Endothelial cell of umbilical vein (primary cell): ENCODE measurements around the gene CARMIL1. TPM values are rescaled to one million over a fixed set of nuclear protein-coding genes. Genes with fewer than 3 reads are reported as not detected.

Experiments used
- BruUV-seq: library from RNA; stranded (reverse); fragments of 400-500 nt; replicated peaks from 2 replicates; lab custom pipeline; 2021; lab: Mats Ljungman, UMichigan
- CTCF ChIA-PET: fragments of 300-600, 350-600 bp; sonication (Branson Sonifier 250); formaldehyde crosslinking; loops from one replicate; lab custom pipeline; 2021; ENCODE audit warnings: antibody characterized with exemption, inconsistent platforms; lab: Charles Lee
- POLR2A ChIA-PET: fragments of 300-600, 350-600 bp; sonication (Branson Sonifier 250); formaldehyde crosslinking; loops from one replicate; lab custom pipeline; 2021; ENCODE audit warnings: antibody characterized with exemption, inconsistent platforms; lab: Charles Lee
- DNase-seq: peaks from one replicate; pipeline ENCODE4 v3.0.0-alpha.2; 2011; ENCODE audit warnings: low read depth, low spot score
- FAIRE-seq: peaks from 2 replicates; lab custom pipeline; 2011; peaks lifted over from hg19 to GRCh38; lab: Jason Lieb, UNC
- H2AFZ ChIP-seq: 2 replicates; pipeline ENCODE4 v1.6.0; 2012; ENCODE audit warnings: low read depth, low read length, control low read depth, inconsistent platforms
- H3K27ac ChIP-seq: 2 replicates; pipeline ENCODE4 v1.5.1; 2011; ENCODE audit warnings: low read depth, mild to moderate bottlenecking, control low read depth, low read length, moderate library complexity; ENCODE audit not compliant: insufficient read depth
- H3K27me3 ChIP-seq, 2 experiments: 2 replicates each; pipeline versions ENCODE4 v1.6.0 to v1.6.1; 2011; ENCODE audit warnings: low read length in 2 of 2, mixed read lengths in 1 of 2; ENCODE audit not compliant: control insufficient read depth in 2 of 2, insufficient read depth in 2 of 2
- H3K36me3 ChIP-seq, 2 experiments: 2 replicates in 1 of 2; 3 replicates in 1 of 2; pipeline ENCODE4 v1.5.1; 2011; ENCODE audit warnings: low read length in 2 of 2, mild to moderate bottlenecking in 1 of 2, moderate library complexity in 1 of 2; ENCODE audit not compliant: control insufficient read depth in 2 of 2, insufficient read depth in 2 of 2; ENCODE audit errors: extremely low read depth in 1 of 2
- H3K4me1 ChIP-seq: 3 replicates; pipeline ENCODE4 v1.5.1; 2011; ENCODE audit warnings: mild to moderate bottlenecking, low read length; ENCODE audit not compliant: control insufficient read depth, insufficient read depth; ENCODE audit errors: extremely low read depth
- H3K4me2 ChIP-seq: 2 replicates; pipeline ENCODE4 v1.6.1; 2011; ENCODE audit warnings: low read length, control low read depth, mixed read lengths; ENCODE audit not compliant: insufficient read depth
- H3K4me3 ChIP-seq, 3 experiments: fragments of 200-600 bp in 1 of 3; sonication (generic), shearing (Covaris generic) in 1 of 3; replicated peaks in 1 of 3; 2 replicates each; pipeline ENCODE4 v1.5.1; 2011 to 2016; ENCODE audit warnings: control low read depth in 3 of 3, low read length in 3 of 3, mild to moderate bottlenecking in 2 of 3, inconsistent platforms in 1 of 3, low read depth in 1 of 3, moderate library complexity in 1 of 3; ENCODE audit not compliant: insufficient read depth in 1 of 3
- H3K79me2 ChIP-seq: 2 replicates; pipeline ENCODE4 v1.6.0; 2012; ENCODE audit warnings: low read length, inconsistent platforms; ENCODE audit not compliant: control insufficient read depth, insufficient read depth
- H3K9ac ChIP-seq: replicated peaks from 2 replicates; pipeline ENCODE3; 2011; ENCODE audit warnings: low read length, control low read depth; ENCODE audit not compliant: insufficient read depth; ENCODE audit errors: extremely low read depth
- H3K9me1 ChIP-seq: replicated peaks from 3 replicates; pipeline ENCODE4 v1.6.0; 2011; ENCODE audit warnings: mild to moderate bottlenecking, low read length; ENCODE audit not compliant: control insufficient read depth, insufficient read depth; ENCODE audit errors: extremely low read depth
- H3K9me3 ChIP-seq: replicated peaks from 2 replicates; pipeline ENCODE4 v1.5.1; 2012; ENCODE audit warnings: low read length, inconsistent platforms; ENCODE audit not compliant: control insufficient read depth, insufficient read depth
- H4K20me1 ChIP-seq: replicated peaks from 2 replicates; pipeline ENCODE3; 2011; ENCODE audit warnings: mild to moderate bottlenecking, low read length; ENCODE audit not compliant: control insufficient read depth, insufficient read depth; ENCODE audit errors: extremely low read depth
- CTCF ChIP-seq, 2 donors: IDR thresholded peaks; 1 replicate in 1 of 2; 2 replicates in 1 of 2; pipeline ENCODE4 v1.5.1; 2011; ENCODE audit warnings: low read length in 2 of 2, mild to moderate bottlenecking in 2 of 2, moderate library complexity in 2 of 2, control low read depth in 1 of 2, inconsistent platforms in 1 of 2, low read depth in 1 of 2; ENCODE audit not compliant: insufficient read depth in 1 of 2; ENCODE audit errors: extremely low read depth in 1 of 2
- EZH2 ChIP-seq: IDR thresholded peaks from 2 replicates; pipeline ENCODE4 v1.6.1; 2012; ENCODE audit warnings: borderline replicate concordance, low read depth, mild to moderate bottlenecking, moderate library complexity, low read length, inconsistent platforms; ENCODE audit not compliant: severe bottlenecking
- FOS ChIP-seq: IDR thresholded peaks from 2 replicates; pipeline ENCODE4 v1.6.1; 2011; ENCODE audit warnings: mild to moderate bottlenecking, low read length, moderate library complexity, borderline replicate concordance; ENCODE audit not compliant: insufficient read depth
- GATA2 ChIP-seq: IDR thresholded peaks from 2 replicates; pipeline ENCODE4 v1.7.0; 2011; ENCODE audit warnings: low read depth, mild to moderate bottlenecking, moderate library complexity, mixed read lengths, low read length; ENCODE audit not compliant: insufficient read length, insufficient read depth
- JUN ChIP-seq: IDR thresholded peaks from 2 replicates; pipeline ENCODE4 v1.6.1; 2011; ENCODE audit warnings: borderline replicate concordance, low read depth; ENCODE audit not compliant: insufficient read length, insufficient read depth
- MAX ChIP-seq: IDR thresholded peaks from 2 replicates; pipeline ENCODE4 v1.6.1; 2011; ENCODE audit not compliant: insufficient read depth, insufficient read length
- MYC ChIP-seq: IDR thresholded peaks from one replicate; pipeline ENCODE4 v1.6.1; 2011; ENCODE audit warnings: mild to moderate bottlenecking, low read depth, low read length
- POLR2A ChIP-seq: IDR thresholded peaks from 2 replicates; pipeline ENCODE4 v1.6.1; 2012; ENCODE audit warnings: low read depth, mild to moderate bottlenecking, control low read depth, low read length
- POLR2AphosphoS5 ChIP-seq: IDR thresholded peaks from 2 replicates; pipeline ENCODE4 v1.6.1; 2012; ENCODE audit warnings: low read depth, mild to moderate bottlenecking, control low read depth, low read length, moderate library complexity; ENCODE audit not compliant: insufficient read depth
- dilution Hi-C: fragments of 300-500 bp; cut with MboI; formaldehyde crosslinking; loops from one replicate; pipeline ENCODE4 v1.15.0; 2019; ENCODE audit warnings: low sequenced_read_pairs; ENCODE audit not compliant: extremely low pct_ligation_motif_present
- intact Hi-C: fragments of 100-400 bp; cut with micrococcal nuclease; formaldehyde crosslinking; loops from one replicate; pipeline ENCODE4 v1.10.0; 2022
- polyA plus RNA-seq, 4 experiments: library from polyadenylated mRNA; depleted of rRNA in 3 of 4; stranded (reverse) in 3 of 4; unstranded in 1 of 4; fragments of >200 nt; gene quantifications; 2 replicates each; pipeline versions ENCODE4 v1.2.1 to v1.2.3, GENCODE V29; 2011 to 2012; ENCODE audit warnings: missing spikeins in 1 of 4
- total RNA-seq: library from RNA; stranded (reverse); gene quantifications from 2 replicates; pipeline ENCODE4 v1.2.3, GENCODE V29; 2021

The CARMIL1 gene
- total and polyA plus RNA-seq, 2 donors (not counting 3 experiments of a cell fraction or from before 2014, with no cell fraction given), result 1.3 to 8.7 TPM

- ChIA-PET POLR2A (no interaction called here), CTCF (interaction anchor here (1.0 to 4.9 kb wide), 5 partner anchors 11 to 263 kb away, joined by 5 to 22 read pairs (median 5); partner anchors contain the start of gene CARMIL1)
- H4K20me1 ChIP-seq, result no peaks in the 10 kb centered on the region
- H3K79me2 ChIP-seq, result no peaks in the 10 kb centered on the region
- no peak overlapping the region for H3K4me2 ChIP-seq
- H3K9me3 ChIP-seq, result no peaks in the 10 kb centered on the region
- TF ChIP-seq FOS (no peak), CTCF (IDR thresholded peaks at IDR 0.05; ENCODE audit: extremely low read depth in 1 of 2, insufficient read depth in 1 of 2, low read depth in 1 of 2, low read length in 2 of 2) (no peak), POLR2A (no peak), MAX (no peak), JUN (no peak), EZH2 (no peak), MYC (no peak), GATA2 (no peak), POLR2AphosphoS5 (no peak)
- no peaks in the 10 kb centered on the region for H3K36me3 ChIP-seq
- H3K4me1 ChIP-seq, result no peaks in the 10 kb centered on the region
- intact Hi-C loops, result no loop called here
- DNase-seq (no peak), FAIRE-seq (no peak)
- H3K27ac ChIP-seq, result no peak overlapping the region
- no peak overlapping the region for H2AFZ ChIP-seq
- no peak overlapping the region for H3K4me3 ChIP-seq
- dilution Hi-C loops, result no loop called here
- no peaks in the 10 kb centered on the region for H3K27me3 ChIP-seq
- H3K9ac ChIP-seq, result no peak overlapping the region
- no peaks in the 10 kb centered on the region for H3K9me1 ChIP-seq
- BruUV-seq, result no TSS peak
Observed at GRCh38 chr6:25487012-25487411, 207.8 kb downstream of the CARMIL1 start.
